Measurements from ENCODE around the gene NIBAN1.
"Not testable (repeated sequence)": the region's sequence is repeated elsewhere in the genome, so short reads cannot be mapped to it uniquely, and the experiment has no call there.

The NIBAN1 gene

GRCh38 chr1:184974837-184975115, 468 bp upstream of the NIBAN1 start:
- no peak for DNase-seq (ENCODE audit: low read depth, low spot score)
- peak overlapping the region; percentile 86 for H3K27ac ChIP-seq

GRCh38 chr1:184973272-184974055, 844 bp downstream of the NIBAN1 start:
- no peak for DNase-seq (ENCODE audit: low read depth, low spot score)
- peak overlapping the region; percentile 86 for H3K27ac ChIP-seq

- no peak for DNase-seq (ENCODE audit: low read depth, low spot score)
- H3K27ac ChIP-seq, result peak overlapping the region; percentile 86
Measured at GRCh38 chr1:184972315-184973055, 1.8 kb downstream of the NIBAN1 start.

- H3K27ac ChIP-seq, result peak overlapping the region; percentile 86
- no peak for DNase-seq (ENCODE audit: low read depth, low spot score)
Measured at GRCh38 chr1:184971522-184972265, 2.6 kb downstream of the NIBAN1 start.

GRCh38 chr1:184970691-184971161, 3.6 kb downstream of the NIBAN1 start:
- no peak for DNase-seq (ENCODE audit: low read depth, low spot score)
- H3K27ac ChIP-seq, result peak overlapping the region; percentile 86

- DNase-seq (ENCODE audit: low read depth, low spot score), result no peak
- peak overlapping the region; percentile 88 for H3K27ac ChIP-seq
Measured at GRCh38 chr1:184966989-184967388, 7.3 kb downstream of the NIBAN1 start.

- DNase-seq (ENCODE audit: low read depth, low spot score), result no peak
- peak overlapping the region; percentile 88 for H3K27ac ChIP-seq
Measured at GRCh38 chr1:184965944-184966860, 8.1 kb downstream of the NIBAN1 start.

GRCh38 chr1:184965439-184965838, 8.9 kb downstream of the NIBAN1 start:
- DNase-seq (ENCODE audit: low read depth, low spot score), result no peak
- peak overlapping the region; percentile 88 for H3K27ac ChIP-seq

GRCh38 chr1:184959626-184960025, 14.7 kb downstream of the NIBAN1 start:
- H3K27ac ChIP-seq, result no peak overlapping the region
- DNase-seq (ENCODE audit: low read depth, low spot score), result no peak

GRCh38 chr1:184958554-184959353, 15.6 kb downstream of the NIBAN1 start:
- DNase-seq (ENCODE audit: low read depth, low spot score), result no peak
- no peak overlapping the region for H3K27ac ChIP-seq

- H3K27ac ChIP-seq; DNase-seq (ENCODE audit: low read depth, low spot score): not testable (repeated sequence)
Measured at GRCh38 chr1:184957901-184958300, 16.4 kb downstream of the NIBAN1 start.

GRCh38 chr1:184956999-184957700, 17.2 kb downstream of the NIBAN1 start:
- H3K27ac ChIP-seq, result no peak overlapping the region
- no peak for DNase-seq (ENCODE audit: low read depth, low spot score)

GRCh38 chr1:184954232-184954995, 19.9 kb downstream of the NIBAN1 start:
- H3K27ac ChIP-seq, result peak overlapping the region; percentile 91
- no peak for DNase-seq (ENCODE audit: low read depth, low spot score)

GRCh38 chr1:184953600-184954219, 20.6 kb downstream of the NIBAN1 start:
- H3K27ac ChIP-seq, result peak overlapping the region; percentile 91

GRCh38 chr1:184952428-184952827, 21.9 kb downstream of the NIBAN1 start:
- no peak overlapping the region for H3K27ac ChIP-seq
- no peak for DNase-seq (ENCODE audit: low read depth, low spot score)

More at GRCh38 chr1:184953600-184954219, 20.6 kb downstream of the NIBAN1 start:
- DNase-seq (ENCODE audit: low read depth, low spot score), result peak; percentile 89

GRCh38 chr1:184951788-184952187, 22.5 kb downstream of the NIBAN1 start:
- no peak overlapping the region for H3K27ac ChIP-seq
- no peak for DNase-seq (ENCODE audit: low read depth, low spot score)

- no peak overlapping the region for H3K27ac ChIP-seq
Measured at GRCh38 chr1:184950906-184951305, 23.4 kb downstream of the NIBAN1 start.

More at GRCh38 chr1:184950906-184951305, 23.4 kb downstream of the NIBAN1 start:
- DNase-seq (ENCODE audit: low read depth, low spot score), result no peak
